ENCODE results near the gene GK2.
A peak's percentile ranks its signal among the peaks of the same experiment; 100 is the strongest.

GK2 gene

GRCh38 chr4:79408063-79408462 lies at the start of gene GK2:
TSS of gene GK2 (minus strand) at chr4:79408228. CDS start at chr4:79408200, 28 bp downstream.
- DNase-seq, result no peak

GRCh38 chr4:79455216-79455615 lies 47.2 kb upstream of the GK2 start:
- no peak for DNase-seq

DNA sequence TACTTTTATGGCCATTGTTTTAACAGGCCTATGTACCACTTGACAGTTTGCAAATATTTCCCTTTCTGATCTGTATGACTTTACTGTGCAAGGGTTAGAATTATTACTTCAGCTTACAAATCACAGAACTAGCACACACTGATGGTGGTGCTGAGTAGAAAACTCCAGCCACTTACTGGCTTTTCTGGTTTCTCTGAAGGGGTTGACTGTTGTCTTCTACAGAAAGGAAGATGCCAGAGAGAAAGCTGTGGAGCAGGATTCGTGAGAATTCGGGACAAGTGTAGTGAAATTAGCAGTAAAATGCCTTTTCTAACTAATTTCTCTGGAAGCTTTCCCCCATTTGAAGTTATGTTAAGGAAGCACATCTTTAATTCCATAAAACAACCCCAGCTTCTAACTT lies 46.6 kb upstream of the GK2 start:
- DNase-seq, result no peak

- DNase-seq, result no peak
These were observed 42.0 kb upstream of the GK2 start for GRCh38 chr4:79450053-79450452.

DNA sequence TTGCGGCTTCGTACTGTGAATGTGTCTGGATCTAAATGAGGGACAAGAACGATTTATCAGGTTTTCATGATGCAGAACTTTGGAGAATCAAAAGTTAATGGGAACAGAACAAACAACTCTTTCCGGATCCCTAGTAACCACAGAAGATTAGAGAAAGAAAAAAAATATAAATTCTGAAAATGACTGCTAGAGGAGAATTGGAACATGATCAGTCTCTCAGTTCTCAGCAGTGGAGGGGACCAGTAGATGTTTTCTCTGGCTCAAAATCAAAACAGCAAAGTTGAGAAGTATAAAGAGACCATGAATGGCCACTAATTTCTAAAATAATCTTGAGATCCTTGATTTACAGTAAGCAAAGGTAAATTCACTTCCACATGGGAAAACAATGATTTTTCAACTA lies 38.1 kb upstream of the GK2 start:
- DNase-seq, result no peak

- no peak for DNase-seq
These were observed 37.3 kb upstream of the GK2 start for GRCh38 chr4:79445371-79445781.

DNA sequence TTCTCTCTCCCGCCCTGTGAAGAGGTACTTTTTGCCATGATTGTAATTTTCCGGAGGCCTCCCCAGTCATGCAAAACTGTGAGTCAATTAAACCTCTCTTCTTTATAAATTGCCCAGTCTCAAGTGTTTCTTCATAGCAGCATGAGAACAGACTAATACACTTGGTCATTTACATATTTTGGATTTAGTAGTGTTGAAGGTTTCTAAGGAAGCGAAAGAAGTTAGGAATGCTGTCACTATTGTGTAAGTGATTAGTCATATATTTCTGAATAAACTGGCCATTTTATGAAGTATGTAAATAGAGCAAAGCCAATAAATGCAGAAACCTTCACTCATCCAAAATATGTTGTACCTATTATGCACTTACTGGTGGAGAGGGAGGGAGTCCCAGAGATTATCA lies 34.4 kb upstream of the GK2 start:
- peak; percentile 71 for DNase-seq

- no peak for DNase-seq
These were observed 31.5 kb upstream of the GK2 start for GRCh38 chr4:79439489-79439888.

GRCh38 chr4:79431839-79432238 lies 23.8 kb upstream of the GK2 start:
- no peak for DNase-seq

DNA sequence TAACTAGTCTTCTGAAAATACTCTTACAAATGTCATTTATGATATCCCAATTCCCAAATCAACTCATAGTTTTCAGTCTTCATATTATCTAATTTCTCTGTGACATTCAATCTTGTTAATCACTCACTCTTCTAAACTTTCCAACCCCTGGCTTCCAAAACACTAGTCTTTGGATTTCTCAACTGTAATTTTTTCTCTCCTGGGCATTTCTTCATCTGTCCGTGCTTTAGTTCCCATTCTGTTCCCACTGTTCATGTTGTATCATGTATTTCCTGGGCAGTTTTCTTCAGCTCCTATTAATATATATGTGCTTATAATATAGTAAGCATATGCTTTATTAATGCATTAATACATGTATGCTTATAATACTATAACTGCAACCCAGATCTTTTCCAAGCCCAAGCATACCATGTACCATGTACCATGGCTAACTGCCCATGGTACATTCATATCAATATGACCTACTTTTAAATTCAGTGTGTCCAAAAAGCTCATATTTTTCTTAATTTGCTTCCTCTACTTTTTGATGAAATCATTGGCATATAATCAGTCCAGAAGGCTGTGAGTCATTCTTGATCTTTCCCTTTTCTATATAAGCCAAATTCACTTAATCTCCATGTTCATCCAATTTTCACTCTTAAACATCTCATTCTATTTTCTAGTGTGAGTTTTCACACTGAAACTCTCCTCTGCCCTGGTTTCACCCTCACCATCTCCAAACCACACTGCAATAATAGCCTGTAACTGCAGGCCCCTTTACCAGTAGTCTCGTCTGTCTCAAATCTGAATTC lies 21.3 kb upstream of the GK2 start:
- no peak for DNase-seq

DNA sequence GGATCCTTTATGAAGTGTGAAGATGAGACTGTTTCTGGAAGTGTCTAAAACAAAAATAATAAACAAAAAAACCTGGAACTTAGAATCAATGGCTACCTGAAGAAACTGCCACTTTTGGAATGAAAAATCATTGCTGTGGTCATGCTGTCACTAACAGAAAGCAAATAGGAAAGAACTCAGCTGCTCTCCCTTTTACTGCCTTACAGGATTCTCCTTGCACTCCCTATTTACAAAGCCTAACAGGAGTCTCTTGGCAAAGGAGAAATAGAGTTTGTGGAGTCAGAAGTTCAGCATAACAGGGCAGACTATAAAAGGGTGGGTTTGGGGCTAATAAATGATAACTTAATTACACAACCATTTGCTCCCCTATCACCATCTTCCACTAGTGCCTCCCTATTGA lies 19.0 kb upstream of the GK2 start:
- no peak for DNase-seq

GRCh38 chr4:79425586-79425985 lies 17.6 kb upstream of the GK2 start:
- no peak for DNase-seq

DNA sequence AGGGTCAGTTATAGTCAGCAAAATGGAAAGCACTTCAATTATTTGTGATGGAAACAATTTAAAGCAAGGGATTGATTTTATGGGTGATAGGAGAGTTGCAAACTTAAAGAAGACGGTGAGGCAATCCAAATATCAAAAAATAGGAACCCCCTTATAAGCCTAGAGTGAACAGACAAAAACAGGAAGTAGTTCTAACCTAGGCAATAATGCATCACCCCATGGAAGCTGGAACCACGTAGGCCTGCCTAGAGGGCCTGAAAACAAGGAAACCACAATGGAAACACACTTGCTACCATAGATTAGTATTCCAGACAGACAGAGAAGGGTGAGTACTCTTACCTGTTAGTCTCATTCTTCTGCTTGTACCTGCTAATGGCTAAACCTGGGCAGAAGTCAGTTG lies 13.5 kb upstream of the GK2 start:
- no peak for DNase-seq

DNA sequence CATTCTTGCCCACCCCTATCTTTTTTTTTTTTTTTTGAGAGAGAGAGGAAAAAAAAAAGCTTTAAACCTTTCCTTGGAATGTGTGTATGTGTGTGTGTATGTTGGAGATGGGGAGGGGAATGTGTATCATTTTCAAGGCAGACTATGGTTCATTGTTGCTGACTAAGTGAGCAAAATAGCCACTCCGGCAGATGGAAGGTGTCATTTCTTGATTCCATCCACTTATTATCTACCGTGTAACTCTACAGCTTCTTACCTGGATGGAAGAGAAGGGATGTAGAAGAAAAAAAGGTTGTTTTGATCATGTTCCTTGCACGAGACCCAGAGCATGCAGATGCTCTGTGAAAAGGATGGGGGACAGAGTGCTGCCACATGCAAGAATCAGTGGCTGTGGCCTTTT lies 5.9 kb upstream of the GK2 start:
- DNase-seq, result no peak

DNA sequence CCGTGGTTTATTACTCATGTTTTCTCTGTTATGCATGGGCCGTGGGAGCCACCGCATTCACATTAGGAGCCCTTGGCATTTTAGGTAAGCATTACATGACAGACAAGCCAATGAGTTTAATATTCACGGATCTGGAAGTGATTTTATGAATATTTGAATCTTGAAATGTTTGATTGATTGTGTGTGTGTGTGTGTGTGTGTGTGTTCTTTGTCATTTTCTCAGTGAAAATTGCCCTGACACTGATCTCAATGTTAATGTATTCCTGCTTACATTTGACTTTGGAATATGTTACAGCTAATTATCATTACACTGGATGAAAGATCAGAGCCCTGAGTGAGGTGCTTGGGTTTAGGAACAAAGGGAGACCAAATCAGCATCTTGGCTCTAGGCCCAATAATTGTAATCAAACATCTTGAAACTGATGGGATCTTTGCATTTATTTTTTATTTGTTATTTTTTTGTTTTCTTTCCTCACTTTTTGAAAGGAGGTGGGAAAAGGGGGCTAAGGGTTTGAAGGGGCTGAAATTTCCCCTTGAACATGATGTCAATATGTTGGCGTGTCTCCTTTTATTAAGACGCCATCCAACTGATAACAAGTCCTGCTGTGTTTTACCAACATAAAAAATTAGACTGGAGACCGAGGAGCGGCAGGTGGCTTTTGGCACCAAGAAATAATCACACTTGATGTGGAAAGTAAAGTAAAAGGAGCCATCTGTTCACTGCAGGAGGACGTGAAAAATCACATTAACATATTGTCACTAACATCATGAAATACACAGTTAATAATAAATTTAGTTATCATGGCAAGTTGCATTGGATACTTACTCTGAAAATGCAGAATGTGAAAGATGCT lies 5.2 kb upstream of the GK2 start:
- no peak for DNase-seq

DNA sequence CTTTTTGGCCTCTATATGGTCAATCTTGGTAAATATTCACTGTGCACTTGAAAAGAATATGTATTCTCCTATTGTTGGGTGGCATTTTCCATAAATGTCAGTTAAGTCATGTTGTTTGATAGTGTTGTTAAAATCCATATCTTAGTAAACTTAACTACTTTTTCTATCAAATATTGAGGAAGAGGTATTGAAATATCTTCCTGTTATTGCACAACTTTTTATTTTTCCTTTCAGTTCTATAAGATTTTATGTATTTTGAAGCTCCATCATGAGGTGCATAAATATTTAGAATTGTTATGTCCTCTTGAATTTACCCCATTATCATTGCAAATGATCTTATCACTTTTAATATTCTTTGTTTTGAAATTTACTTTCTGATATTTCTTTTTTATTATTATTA lies 3.4 kb downstream of the GK2 start:
- DNase-seq, result no peak

- no peak for DNase-seq
These were observed 4.7 kb downstream of the GK2 start for GRCh38 chr4:79403356-79403755.

- DNase-seq, result no peak
These were observed 5.6 kb downstream of the GK2 start for GRCh38 chr4:79402332-79402851.

GRCh38 chr4:79399076-79399475 lies 9.0 kb downstream of the GK2 start:
- no peak for DNase-seq

GRCh38 chr4:79397951-79398350 lies 10.1 kb downstream of the GK2 start:
- no peak for DNase-seq

DNA sequence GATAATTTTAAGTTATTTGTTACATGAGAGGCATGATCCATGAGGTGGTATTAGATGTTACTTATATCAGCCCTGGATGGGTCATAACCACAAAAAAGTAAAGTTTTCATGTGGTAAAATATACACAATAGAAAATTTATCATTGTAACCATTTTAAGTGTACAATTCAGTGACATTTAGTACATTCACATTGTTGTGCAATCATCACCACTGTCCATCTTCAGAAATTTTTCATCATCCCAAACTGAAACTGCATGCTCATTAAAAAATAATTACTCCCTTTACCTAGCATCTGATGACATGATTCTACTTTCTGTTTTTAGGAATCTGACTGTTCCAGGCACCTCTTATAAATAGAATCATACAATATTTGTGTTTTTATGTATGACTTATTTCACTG lies 11.2 kb downstream of the GK2 start:
- no peak for DNase-seq

DNA sequence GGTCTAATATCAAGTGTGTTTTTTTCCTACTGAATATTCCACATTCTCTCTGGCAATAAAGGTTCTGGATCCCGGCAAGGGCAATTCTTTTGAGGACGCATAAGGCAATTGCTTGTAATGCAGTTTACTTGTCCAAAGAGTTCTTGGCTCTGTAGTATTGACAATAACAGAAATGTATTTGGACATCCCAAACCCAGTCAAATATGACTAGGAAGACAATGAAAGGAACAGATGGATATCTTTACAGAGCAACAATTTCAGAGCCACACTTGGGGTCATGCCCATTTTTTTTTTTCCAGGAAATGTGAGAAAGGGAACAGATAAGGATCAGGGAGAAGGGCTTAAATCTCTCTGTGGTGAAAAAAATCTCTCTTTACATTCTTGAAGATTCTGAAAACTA lies 12.2 kb downstream of the GK2 start:
- DNase-seq, result no peak

DNA sequence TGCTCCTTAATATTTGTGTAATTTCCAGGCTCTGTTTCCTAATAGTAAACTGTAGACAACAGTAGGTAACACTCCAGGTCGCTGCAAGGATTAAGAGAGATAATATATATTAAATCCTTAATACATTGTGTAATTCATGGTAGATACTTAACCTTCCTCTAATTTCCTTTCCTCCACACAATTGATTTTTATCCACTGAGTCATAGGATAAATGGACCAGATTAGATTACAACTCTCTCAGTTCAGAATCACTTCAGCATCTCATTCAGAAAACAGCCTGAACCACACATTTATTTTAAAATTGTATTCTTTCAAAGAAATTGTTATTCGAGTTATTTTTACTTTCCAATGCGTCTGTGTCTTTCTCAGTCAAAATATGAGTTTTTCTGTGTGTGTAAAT lies 17.1 kb downstream of the GK2 start:
- no peak for DNase-seq

DNA sequence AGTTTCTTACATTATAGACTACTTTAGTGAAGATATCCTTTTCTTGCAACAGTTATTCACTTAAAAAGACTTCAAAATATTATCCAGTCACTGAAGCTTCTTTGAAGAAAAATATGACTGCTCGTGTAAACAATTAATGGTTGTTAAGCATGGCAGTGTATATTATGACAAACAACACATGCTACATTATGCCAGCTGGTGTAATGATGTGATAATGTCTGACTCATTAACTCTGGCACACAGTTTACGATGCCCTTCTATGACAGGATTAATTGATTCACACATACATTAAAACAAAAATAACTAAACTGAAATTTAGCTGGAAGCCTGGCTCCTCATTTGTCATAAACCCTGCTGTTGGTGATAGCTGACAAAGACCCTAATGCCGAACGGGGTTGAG lies 22.4 kb downstream of the GK2 start:
- DNase-seq, result no peak
